Lower leg skin (tissue), 3 donors: ENCODE measurements around the gene BTN2A1.

Experiments used
- POLR2A ChIP-seq, 2 donors: fragments of 450-650 bp; IDR thresholded peaks; one replicate each; pipeline ENCODE4 v1.6.1; 2016 to 2017; ENCODE audit warnings: antibody characterized with exemption in 2 of 2, mild to moderate bottlenecking in 1 of 2, moderate library complexity in 1 of 2
- TF ChIP-seq, protein P1 (sequence below), 3 donors: fragments of 450-650 bp; IDR thresholded peaks; one replicate each; pipeline ENCODE4 v1.5.1; 2016; ENCODE audit warnings: antibody characterized with exemption in 3 of 3, mild to moderate bottlenecking in 3 of 3, moderate library complexity in 2 of 3

DNA sequence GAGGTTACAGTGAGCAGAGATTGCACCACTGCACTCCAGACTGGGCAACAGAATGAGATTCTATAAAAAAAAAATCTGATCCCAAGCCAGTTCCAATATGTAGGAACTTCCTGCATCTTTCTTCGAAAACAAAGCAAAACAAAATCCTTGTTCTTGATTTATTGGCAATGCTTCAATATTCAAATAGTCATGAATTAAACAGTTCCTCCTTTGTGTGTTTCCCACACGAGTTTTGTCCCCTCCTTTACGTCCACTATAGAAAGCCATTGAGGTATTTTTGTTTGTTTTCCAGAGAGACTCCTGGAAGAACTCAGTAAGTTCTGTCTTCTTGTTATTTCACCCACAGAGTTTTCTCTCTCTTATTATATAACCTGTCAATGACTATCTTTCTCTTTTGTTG, 49.9 kb downstream of the BTN2A1 start:
- TF ChIP-seq POLR2A (IDR thresholded peaks at IDR 0.05) = no peak
- TF ChIP-seq, protein P1, sequence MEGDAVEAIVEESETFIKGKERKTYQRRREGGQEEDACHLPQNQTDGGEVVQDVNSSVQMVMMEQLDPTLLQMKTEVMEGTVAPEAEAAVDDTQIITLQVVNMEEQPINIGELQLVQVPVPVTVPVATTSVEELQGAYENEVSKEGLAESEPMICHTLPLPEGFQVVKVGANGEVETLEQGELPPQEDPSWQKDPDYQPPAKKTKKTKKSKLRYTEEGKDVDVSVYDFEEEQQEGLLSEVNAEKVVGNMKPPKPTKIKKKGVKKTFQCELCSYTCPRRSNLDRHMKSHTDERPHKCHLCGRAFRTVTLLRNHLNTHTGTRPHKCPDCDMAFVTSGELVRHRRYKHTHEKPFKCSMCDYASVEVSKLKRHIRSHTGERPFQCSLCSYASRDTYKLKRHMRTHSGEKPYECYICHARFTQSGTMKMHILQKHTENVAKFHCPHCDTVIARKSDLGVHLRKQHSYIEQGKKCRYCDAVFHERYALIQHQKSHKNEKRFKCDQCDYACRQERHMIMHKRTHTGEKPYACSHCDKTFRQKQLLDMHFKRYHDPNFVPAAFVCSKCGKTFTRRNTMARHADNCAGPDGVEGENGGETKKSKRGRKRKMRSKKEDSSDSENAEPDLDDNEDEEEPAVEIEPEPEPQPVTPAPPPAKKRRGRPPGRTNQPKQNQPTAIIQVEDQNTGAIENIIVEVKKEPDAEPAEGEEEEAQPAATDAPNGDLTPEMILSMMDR (IDR thresholded peaks at IDR 0.05) = no peak
